ENCODE measurements around the gene PRAMEF20.
"Not testable (repeated sequence)": the region's sequence is repeated elsewhere in the genome, so short reads cannot be mapped to it uniquely, and the experiment has no call there.

- not testable (repeated sequence) for TF ChIP-seq CTCF (IDR thresholded peaks at IDR 0.05; ENCODE audit: low read length); EZH2 (IDR thresholded peaks at IDR 0.05; ENCODE audit: borderline replicate concordance, low read length)
Measured at GRCh38 chr1:13378983-13379382, 31.3 kb upstream of the PRAMEF20 start.
